H9 (cell line): Measurements from ENCODE around the gene TENM4. TPM values are rescaled to one million over a fixed set of nuclear protein-coding genes. Genes with fewer than 3 reads are reported as not detected.

ENCODE experiments used
- DNase-seq: peaks from one replicate; pipeline ENCODE4 v3.0.0-alpha.2; 2017
- H2AFZ ChIP-seq: one replicate; pipeline ENCODE4 v1.6.1; 2013; ENCODE audit warnings: mild to moderate bottlenecking, low read length, control low read depth, moderate library complexity
- H2AK5ac ChIP-seq: 2 replicates; pipeline ENCODE4 v1.6.1; 2013; ENCODE audit warnings: low read length, control low read depth, mixed read lengths; ENCODE audit not compliant: insufficient read length
- H2BK120ac ChIP-seq: one replicate; pipeline ENCODE4 v1.6.1; 2013; ENCODE audit warnings: low read depth, mild to moderate bottlenecking, low read length, control low read depth, inconsistent platforms; ENCODE audit not compliant: poor library complexity, severe bottlenecking
- H2BK12ac ChIP-seq: 2 replicates; pipeline ENCODE4 v1.6.1; 2013; ENCODE audit warnings: low read length, control low read depth, mixed read lengths, low read depth; ENCODE audit not compliant: insufficient read length
- H2BK15ac ChIP-seq: 2 replicates; pipeline ENCODE4 v1.6.1; 2013; ENCODE audit warnings: low read depth, low read length, control low read depth
- H2BK20ac ChIP-seq: one replicate; pipeline ENCODE4 v1.6.1; 2013; ENCODE audit warnings: low read depth, mild to moderate bottlenecking, low read length, control low read depth, inconsistent platforms; ENCODE audit not compliant: poor library complexity, severe bottlenecking
- H2BK5ac ChIP-seq: 2 replicates; pipeline ENCODE4 v1.6.1; 2013; ENCODE audit warnings: low read length, control low read depth, mixed read lengths; ENCODE audit not compliant: insufficient read length
- H3K14ac ChIP-seq: 2 replicates; pipeline ENCODE4 v1.6.1; 2013; ENCODE audit warnings: low read length, control low read depth; ENCODE audit not compliant: insufficient read depth
- H3K18ac ChIP-seq: 2 replicates; pipeline ENCODE4 v1.6.1; 2013; ENCODE audit warnings: low read depth, mild to moderate bottlenecking, mixed read lengths, low read length, control low read depth; ENCODE audit not compliant: insufficient read length
- H3K23ac ChIP-seq: 2 replicates; pipeline ENCODE4 v1.6.1; 2013; ENCODE audit warnings: low read length, control low read depth, mixed read lengths, low read depth; ENCODE audit not compliant: insufficient read length
- H3K23me2 ChIP-seq: 2 replicates; pipeline ENCODE4 v1.6.1; 2013; ENCODE audit warnings: low read depth, mild to moderate bottlenecking, mixed read lengths, low read length, control low read depth; ENCODE audit not compliant: insufficient read length, poor library complexity, severe bottlenecking
- H3K27ac ChIP-seq: 2 replicates; pipeline ENCODE4 v1.5.1; 2013; ENCODE audit warnings: low read length, control low read depth, mixed read lengths, low read depth; ENCODE audit not compliant: insufficient read length
- H3K27me3 ChIP-seq: 2 replicates; pipeline ENCODE4 v1.6.1; 2013; ENCODE audit warnings: low read length, control low read depth, inconsistent platforms; ENCODE audit not compliant: insufficient read depth
- H3K4ac ChIP-seq: 2 replicates; pipeline ENCODE4 v1.6.1; 2013; ENCODE audit warnings: low read depth, mild to moderate bottlenecking, control low read depth, inconsistent platforms, low read length, moderate library complexity
- H3K4me1 ChIP-seq: 2 replicates; pipeline ENCODE4 v1.6.1; 2013; ENCODE audit warnings: low read length, control low read depth, inconsistent platforms; ENCODE audit not compliant: insufficient read depth
- H3K4me2 ChIP-seq: 2 replicates; pipeline ENCODE4 v1.6.1; 2013; ENCODE audit warnings: low read length, control low read depth, mixed read lengths; ENCODE audit not compliant: insufficient read length, insufficient read depth
- H3K56ac ChIP-seq: 2 replicates; pipeline ENCODE4 v1.6.1; 2013; ENCODE audit warnings: low read depth, mild to moderate bottlenecking, mixed read lengths, low read length, control low read depth; ENCODE audit not compliant: insufficient read length
- H3K79me1 ChIP-seq: 2 replicates; pipeline ENCODE4 v1.6.1; 2013; ENCODE audit warnings: low read depth, mild to moderate bottlenecking, moderate library complexity, low read length, control low read depth, inconsistent platforms; ENCODE audit not compliant: insufficient read depth, poor library complexity, severe bottlenecking
- H3K79me2 ChIP-seq: 2 replicates; pipeline ENCODE4 v1.6.1; 2013; ENCODE audit warnings: low read length, control low read depth, inconsistent platforms; ENCODE audit not compliant: insufficient read depth
- H3K9ac ChIP-seq: 2 replicates; pipeline ENCODE4 v1.6.1; 2013; ENCODE audit warnings: low read length, control low read depth, mixed read lengths; ENCODE audit not compliant: insufficient read length; ENCODE audit errors: extremely low read depth
- H3K9me3 ChIP-seq: one replicate; pipeline ENCODE4 v1.6.1; 2013; ENCODE audit warnings: low read depth, low read length, inconsistent platforms; ENCODE audit not compliant: control insufficient read depth
- H3T11ph ChIP-seq: one replicate; pipeline ENCODE4 v1.6.1; 2013; ENCODE audit warnings: mild to moderate bottlenecking, low read length, control low read depth, inconsistent platforms
- H4K20me1 ChIP-seq: one replicate; pipeline ENCODE4 v1.6.1; 2013; ENCODE audit not compliant: control insufficient read depth, insufficient read length, insufficient read depth
- H4K5ac ChIP-seq: 2 replicates; pipeline ENCODE4 v1.6.1; 2013; ENCODE audit warnings: low read depth, mild to moderate bottlenecking, mixed read lengths, low read length, control low read depth; ENCODE audit not compliant: insufficient read length
- H4K8ac ChIP-seq: replicated peaks from 2 replicates; pipeline ENCODE4 v1.6.1; 2013; ENCODE audit warnings: low read length, control low read depth, mixed read lengths, low read depth; ENCODE audit not compliant: insufficient read length
- H4K91ac ChIP-seq: 2 replicates; pipeline ENCODE4 v1.6.1; 2013; ENCODE audit warnings: low read depth, mild to moderate bottlenecking, moderate library complexity, mixed read lengths, low read length, control low read depth; ENCODE audit not compliant: insufficient read length
- H3K27ac Mint-ChIP-seq, 3 experiments: 2 replicates in 2 of 3; 3 replicates in 1 of 3; pipeline ENCODE4 v1.8.0; 2020 to 2021; ENCODE audit warnings: mixed read lengths in 3 of 3, mild to moderate bottlenecking in 1 of 3, moderate library complexity in 1 of 3
- H3K27me3 Mint-ChIP-seq: 2 replicates; pipeline ENCODE4 v1.8.0; 2021; ENCODE audit warnings: low read depth, mild to moderate bottlenecking, moderate library complexity, mixed read lengths
- H3K36me3 Mint-ChIP-seq, 3 experiments: 2 replicates in 2 of 3; 3 replicates in 1 of 3; pipeline ENCODE4 v1.8.0; 2020 to 2021; ENCODE audit warnings: low read depth in 3 of 3, mixed read lengths in 3 of 3; ENCODE audit not compliant: insufficient read depth in 1 of 3
- H3K4me1 Mint-ChIP-seq, 2 experiments: 2 replicates each; pipeline ENCODE4 v1.8.0; 2020; ENCODE audit warnings: mixed read lengths in 2 of 2
- H3K4me3 Mint-ChIP-seq, 2 experiments: 2 replicates in 1 of 2; 3 replicates in 1 of 2; pipeline ENCODE4 v1.8.0; 2020 to 2021; ENCODE audit warnings: mild to moderate bottlenecking in 2 of 2, mixed read lengths in 2 of 2, moderate library complexity in 1 of 2
- H3K9me3 Mint-ChIP-seq, 2 experiments: 2 replicates in 1 of 2; 3 replicates in 1 of 2; pipeline ENCODE4 v1.8.0; 2020; ENCODE audit warnings: mild to moderate bottlenecking in 2 of 2, mixed read lengths in 2 of 2, moderate library complexity in 1 of 2
- WGBS: extraction: QIAGEN DNeasy Blood & Tissue Kit; methylation state at CpG from one replicate; pipeline ENCODE4 v1.1.7; 2013; ENCODE audit warnings: missing lambda C conversion rate, low lambda C conversion rate, mixed read lengths; ENCODE audit not compliant: insufficient read length; ENCODE audit errors: extremely low coverage; 5-methylcytosine and 5-hydroxymethylcytosine counted together
- total RNA-seq: library from RNA; stranded (reverse); gene quantifications from 2 replicates; pipeline ENCODE4 v1.2.1, GENCODE V29; 2021
- TF ChIP-seq, protein P1 (sequence below): fragments of 200-600 bp; sonication (generic); conservative IDR thresholded peaks from 3 replicates; pipeline ENCODE4 v1.8.0; 2021; ENCODE audit warnings: antibody characterized with exemption, mild to moderate bottlenecking

The TENM4 gene
- total RNA-seq, 1 experiment from 2014 or later: 4.6 TPM

DNA sequence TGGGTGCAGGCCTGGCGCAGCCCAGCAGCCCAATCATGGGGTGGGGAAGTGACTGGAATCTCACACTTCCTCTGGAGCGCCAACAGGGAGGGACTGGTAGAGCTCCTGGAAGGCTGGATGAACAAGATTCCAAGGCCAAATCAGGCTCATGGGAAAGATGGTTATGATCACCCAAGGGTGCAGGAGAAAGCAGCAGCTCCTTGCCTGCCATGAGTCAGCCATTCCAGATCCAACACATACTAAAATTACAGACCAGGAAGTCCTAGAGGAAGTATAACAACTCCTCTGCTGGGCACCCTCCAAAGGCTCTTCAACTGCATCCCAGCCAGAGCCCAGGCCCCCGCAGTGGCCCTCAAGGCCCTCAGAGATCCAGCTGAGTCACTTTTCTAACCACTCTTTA lies 427.3 kb downstream of the TENM4 start:
- no peak overlapping the region for H4K91ac ChIP-seq
- H3K36me3 Mint-ChIP-seq: peaks cover 0 to 2% (median 0%) of the 10 kb centered on the region in 3 experiments; a peak in 3 of 7 replicates
- H3K4me1 Mint-ChIP-seq: peaks cover 2 to 6% of the 10 kb centered on the region in 2 experiments; a peak in 1 of 4 replicates
- no peak overlapping the region; the same call in 1 of the 2 replicates for H3K14ac ChIP-seq
- H3K9me3 ChIP-seq: no peaks in the 10 kb centered on the region
- no peaks in the 10 kb centered on the region for H3K4me1 ChIP-seq
- no peaks in the 10 kb centered on the region for H4K20me1 ChIP-seq
- no peak overlapping the region for H2AFZ ChIP-seq
- WGBS: no CpG with 5 or more reads among the region's 3 CpGs
- H3K27ac ChIP-seq: no peak overlapping the region
- H3K27me3 ChIP-seq: no peaks in the 10 kb centered on the region
- H2BK15ac ChIP-seq: no peak overlapping the region
- no peak overlapping the region for H3K4ac ChIP-seq
- no peak overlapping the region for H2BK5ac ChIP-seq
- peaks cover 5% of the 10 kb centered on the region in 2 experiments; a peak in 2 of 5 replicates for H3K9me3 Mint-ChIP-seq
- no peak overlapping the region for H2BK20ac ChIP-seq
- peak overlapping the region in 1 of 3 experiments; percentile 57; a peak in 1 of 7 replicates for H3K27ac Mint-ChIP-seq
- DNase-seq: no peak
- no peak overlapping the region for H2BK120ac ChIP-seq
- H4K8ac ChIP-seq: no peak overlapping the region
- H2AK5ac ChIP-seq: no peak overlapping the region
- H3K23ac ChIP-seq: no peak overlapping the region
- H3K4me2 ChIP-seq: no peak overlapping the region
- peaks cover 9% of the 10 kb centered on the region for H3K27me3 Mint-ChIP-seq
- H3K18ac ChIP-seq: no peak overlapping the region
- TF ChIP-seq, protein P1, sequence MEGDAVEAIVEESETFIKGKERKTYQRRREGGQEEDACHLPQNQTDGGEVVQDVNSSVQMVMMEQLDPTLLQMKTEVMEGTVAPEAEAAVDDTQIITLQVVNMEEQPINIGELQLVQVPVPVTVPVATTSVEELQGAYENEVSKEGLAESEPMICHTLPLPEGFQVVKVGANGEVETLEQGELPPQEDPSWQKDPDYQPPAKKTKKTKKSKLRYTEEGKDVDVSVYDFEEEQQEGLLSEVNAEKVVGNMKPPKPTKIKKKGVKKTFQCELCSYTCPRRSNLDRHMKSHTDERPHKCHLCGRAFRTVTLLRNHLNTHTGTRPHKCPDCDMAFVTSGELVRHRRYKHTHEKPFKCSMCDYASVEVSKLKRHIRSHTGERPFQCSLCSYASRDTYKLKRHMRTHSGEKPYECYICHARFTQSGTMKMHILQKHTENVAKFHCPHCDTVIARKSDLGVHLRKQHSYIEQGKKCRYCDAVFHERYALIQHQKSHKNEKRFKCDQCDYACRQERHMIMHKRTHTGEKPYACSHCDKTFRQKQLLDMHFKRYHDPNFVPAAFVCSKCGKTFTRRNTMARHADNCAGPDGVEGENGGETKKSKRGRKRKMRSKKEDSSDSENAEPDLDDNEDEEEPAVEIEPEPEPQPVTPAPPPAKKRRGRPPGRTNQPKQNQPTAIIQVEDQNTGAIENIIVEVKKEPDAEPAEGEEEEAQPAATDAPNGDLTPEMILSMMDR: no peak
- H3K9ac ChIP-seq: no peak overlapping the region
- H3T11ph ChIP-seq: no peak overlapping the region
- no peaks in the 10 kb centered on the region for H3K23me2 ChIP-seq
- H3K79me1 ChIP-seq: no peaks in the 10 kb centered on the region
- H3K56ac ChIP-seq: no peak overlapping the region
- H3K79me2 ChIP-seq: no peaks in the 10 kb centered on the region
- no peak overlapping the region for H3K4me3 Mint-ChIP-seq
- H4K5ac ChIP-seq: no peak overlapping the region
- no peak overlapping the region for H2BK12ac ChIP-seq
